Muscle of back (tissue), 11 donors: Measurements from ENCODE around the gene RETREG2. TPM values are rescaled to one million over a fixed set of nuclear protein-coding genes. Genes with fewer than 3 reads are reported as not detected.

Experiments
- DNase-seq, 3 donors: peaks; one replicate each; pipeline versions ENCODE4 v3.0.0 to v3.0.0-alpha.2; 2013
- polyA plus RNA-seq, 10 donors: library from polyadenylated mRNA; unstranded; fragments of 120-200 nt; gene quantifications; one replicate each; pipeline ENCODE4 v1.2.1, GENCODE V29; 2013; ENCODE audit not compliant: insufficient read length in 10 of 10

Gene RETREG2
- polyA plus RNA-seq, 10 donors: 38.3 to 56.9 (median 41.7) TPM

GRCh38 chr2:219234331-219234730, 56.3 kb downstream of the RETREG2 start:
- DNase-seq: no peak

Other genes starting within 250 kb of the RETREG2 start
- under 1 TPM in 2 of 10 donors, not detected in 8; 0.07 to 0.12 TPM for gene CDK5R2, start 218.6 kb upstream of the RETREG2 start, polyA plus RNA-seq
- under 1 TPM in 5 of 10 donors, not detected in 5; 0.07 to 0.48 (median 0.22) TPM for gene FEV, start 193.1 kb upstream of the RETREG2 start, polyA plus RNA-seq
- gene CRYBA2, start 184.9 kb upstream of the RETREG2 start, polyA plus RNA-seq: not detected
- gene CFAP65, start 136.8 kb upstream of the RETREG2 start, polyA plus RNA-seq: not detected
- gene IHH, start 117.4 kb upstream of the RETREG2 start, polyA plus RNA-seq: under 1 TPM in 2 of 10 donors, not detected in 8; 0.13 to 0.16 TPM
- 10 to 100 TPM; 11.6 to 16.2 (median 14.1) TPM for gene NHEJ1, start 17.5 kb upstream of the RETREG2 start, polyA plus RNA-seq
- 1 to 10 TPM in 7 of 10 donors, under 1 TPM in 3; 0.57 to 2.3 (median 1.2) TPM for gene SLC23A3, start 8.2 kb upstream of the RETREG2 start, polyA plus RNA-seq
- gene CNPPD1, start 1.4 kb upstream of the RETREG2 start, polyA plus RNA-seq: 10 to 100 TPM; 28.3 to 37.9 (median 34.8) TPM
- gene ZFAND2B, start 28.5 kb downstream of the RETREG2 start, polyA plus RNA-seq: 10 to 100 TPM; 16.3 to 29.9 (median 21.9) TPM
- gene ABCB6, start 40.7 kb downstream of the RETREG2 start, polyA plus RNA-seq: 10 to 100 TPM; 25.4 to 40.4 (median 32.7) TPM
- gene ATG9A, start 51.4 kb downstream of the RETREG2 start, polyA plus RNA-seq: 10 to 100 TPM; 27.9 to 37.3 (median 32.6) TPM
- gene ANKZF1, start 51.5 kb downstream of the RETREG2 start, polyA plus RNA-seq: 10 to 100 TPM; 14.8 to 36.9 (median 23.2) TPM
- gene GLB1L, start 67.2 kb downstream of the RETREG2 start, polyA plus RNA-seq: 1 to 10 TPM; 4.7 to 7.7 (median 5.9) TPM
- gene STK16, start 67.2 kb downstream of the RETREG2 start, polyA plus RNA-seq: 10 to 100 TPM; 13.0 to 19.9 (median 16.0) TPM
- under 1 TPM in 5 of 10 donors, not detected in 5; 0.15 to 0.22 (median 0.18) TPM for gene TUBA4B, start 75.0 kb downstream of the RETREG2 start, polyA plus RNA-seq
- gene TUBA4A, start 75.6 kb downstream of the RETREG2 start, polyA plus RNA-seq: 100 to 1,000 TPM in 7 of 10 donors, 10 to 100 TPM in 3; 84.3 to 159 (median 120) TPM
- gene DNAJB2, start 101.1 kb downstream of the RETREG2 start, polyA plus RNA-seq: 10 to 100 TPM; 69.9 to 89.8 (median 78.6) TPM
- under 1 TPM in 6 of 10 donors, not detected in 4; 0.15 to 0.75 (median 0.49) TPM for gene PTPRN, start 131.1 kb downstream of the RETREG2 start, polyA plus RNA-seq
- gene RESP18, start 154.5 kb downstream of the RETREG2 start, polyA plus RNA-seq: not detected
- 10 to 100 TPM; 26.4 to 45.4 (median 36.6) TPM for gene DNPEP, start 209.6 kb downstream of the RETREG2 start, polyA plus RNA-seq
- 1,000 to 10,000 TPM; 1,880 to 4,907 (median 4,107) TPM for gene DES, start 240.1 kb downstream of the RETREG2 start, polyA plus RNA-seq